ENCODE data around the gene FGD6.

GRCh38 chr12:95204141-95204866, 13.0 kb downstream of the FGD6 start:
- peak; percentile 63; the same call in 1 of the 2 replicates for TF ChIP-seq POLR2AphosphoS5 (IDR thresholded peaks at IDR 0.05; ENCODE audit: low read depth, low read length)
- TF ChIP-seq CTCF (IDR thresholded peaks at IDR 0.05), result no peak
- TF ChIP-seq REST (IDR thresholded peaks at IDR 0.05; ENCODE audit: insufficient read depth in 1 of 2, low read depth in 2 of 2, low read length in 1 of 2), result no peak
- TF ChIP-seq SIN3A (IDR thresholded peaks at IDR 0.05; ENCODE audit: borderline replicate concordance, insufficient read depth, low read depth, low read length), result 0 out of 2 replicates have a peak, but pooled peaks have one; percentile 28

Data from Panc1 (cell line).